T-helper 17 cell (primary cell): Measurements from ENCODE around the gene UBA1. TPM values are rescaled to one million over a fixed set of nuclear protein-coding genes. Genes with fewer than 3 reads are reported as not detected.
"Not testable (repeated sequence)": the region's sequence is repeated elsewhere in the genome, so short reads cannot be mapped to it uniquely, and the experiment has no call there.

ENCODE experiments used
- ATAC-seq: fragments of 150-1000 bp; cut with Tn5 transposase; 2 replicates; pipeline ENCODE4 v1.10.0; 2021; ENCODE audit warnings: mild to moderate bottlenecking, moderate library complexity
- DNase-seq, 3 donors: peaks; one replicate each; pipeline versions ENCODE4 v3.0.0 to v3.0.0-alpha.2; 2020 to 2021
- H3K9me3 ChIP-seq: one replicate; pipeline ENCODE4 v1.7.0; 2013; ENCODE audit warnings: low read length, mild to moderate bottlenecking; ENCODE audit not compliant: control insufficient read depth, poor library complexity, severe bottlenecking
- H3K27ac Mint-ChIP-seq: one replicate; pipeline ENCODE4 v1.8.0; 2022; ENCODE audit warnings: mild to moderate bottlenecking, moderate library complexity, mixed read lengths
- H3K27me3 Mint-ChIP-seq: one replicate; pipeline ENCODE4 v1.8.0; 2022; ENCODE audit warnings: mixed read lengths
- H3K36me3 Mint-ChIP-seq: one replicate; pipeline ENCODE4 v1.8.0; 2022; ENCODE audit warnings: low read depth, mixed read lengths
- H3K4me1 Mint-ChIP-seq: one replicate; pipeline ENCODE4 v1.8.0; 2022; ENCODE audit warnings: mild to moderate bottlenecking, mixed read lengths
- H3K4me3 Mint-ChIP-seq: one replicate; pipeline ENCODE4 v1.8.0; 2022; ENCODE audit warnings: mild to moderate bottlenecking, moderate library complexity, mixed read lengths
- total RNA-seq, 4 donors: library from RNA in 2 of 4; stranded (reverse) in 2 of 4; gene quantifications; one replicate each; pipeline ENCODE4 v1.2.3 and lab custom pipeline; 2022 to 2026

The UBA1 gene
- total RNA-seq, 2 donors from 2014 or later, result 109 to 112 TPM

DNA sequence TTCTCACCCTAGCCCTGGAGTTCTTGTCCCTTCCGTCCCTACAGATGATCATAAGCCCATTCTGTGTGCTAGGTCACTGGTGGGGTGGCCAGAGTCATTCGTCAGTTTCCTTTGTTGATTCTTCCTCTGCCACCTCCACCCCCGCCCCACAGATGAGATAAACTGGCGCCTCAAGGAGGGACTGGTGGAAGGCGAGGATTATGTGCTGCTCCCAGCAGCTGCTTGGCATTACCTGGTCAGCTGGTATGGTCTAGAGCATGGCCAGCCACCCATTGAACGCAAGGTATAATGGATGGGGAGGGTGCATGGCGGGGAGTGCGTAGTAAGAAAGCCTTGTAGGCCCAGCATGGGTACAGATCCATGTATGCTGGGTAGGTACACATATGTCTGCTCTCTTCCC lies 45.6 kb downstream of the UBA1 start:
- H3K27ac Mint-ChIP-seq, result no peak overlapping the region
- H3K4me3 Mint-ChIP-seq, result no peak overlapping the region
- no peak for DNase-seq
- H3K36me3 Mint-ChIP-seq, result no peaks in the 10 kb centered on the region
- no peaks in the 10 kb centered on the region for H3K9me3 ChIP-seq
- no peak for ATAC-seq
- peaks cover 9% of the 10 kb centered on the region for H3K4me1 Mint-ChIP-seq
- no peaks in the 10 kb centered on the region for H3K27me3 Mint-ChIP-seq

GRCh38 chrX:47239898-47240545 lies 46.4 kb downstream of the UBA1 start:
- no peak overlapping the region for H3K27ac Mint-ChIP-seq
- ATAC-seq (no peak), DNase-seq (no peak)
- H3K4me1 Mint-ChIP-seq, result peaks cover 8% of the 10 kb centered on the region
- no peaks in the 10 kb centered on the region for H3K36me3 Mint-ChIP-seq
- no peaks in the 10 kb centered on the region for H3K27me3 Mint-ChIP-seq
- H3K4me3 Mint-ChIP-seq, result no peak overlapping the region
- H3K9me3 ChIP-seq, result no peaks in the 10 kb centered on the region

DNA sequence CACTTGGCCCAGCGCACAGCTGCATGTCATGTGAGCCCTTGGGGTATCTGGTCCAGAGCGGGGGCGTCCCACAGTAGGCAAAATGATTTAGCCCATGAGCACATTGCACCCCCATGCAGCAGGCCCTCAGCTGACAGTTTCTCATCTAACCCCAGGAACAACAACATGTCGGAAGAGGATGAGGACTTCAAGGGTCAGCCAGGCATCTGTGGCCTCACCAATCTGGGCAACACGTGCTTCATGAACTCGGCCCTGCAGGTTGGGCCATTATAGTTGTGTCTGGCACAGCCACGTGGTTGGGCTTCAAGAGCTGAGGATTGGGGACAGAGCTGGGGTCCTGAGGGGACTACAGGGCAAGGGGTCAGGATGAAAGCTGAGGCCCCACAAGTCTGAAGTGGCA lies 47.0 kb downstream of the UBA1 start:
- H3K4me3 Mint-ChIP-seq, result no peak overlapping the region
- H3K36me3 Mint-ChIP-seq, result no peaks in the 10 kb centered on the region

DNA sequence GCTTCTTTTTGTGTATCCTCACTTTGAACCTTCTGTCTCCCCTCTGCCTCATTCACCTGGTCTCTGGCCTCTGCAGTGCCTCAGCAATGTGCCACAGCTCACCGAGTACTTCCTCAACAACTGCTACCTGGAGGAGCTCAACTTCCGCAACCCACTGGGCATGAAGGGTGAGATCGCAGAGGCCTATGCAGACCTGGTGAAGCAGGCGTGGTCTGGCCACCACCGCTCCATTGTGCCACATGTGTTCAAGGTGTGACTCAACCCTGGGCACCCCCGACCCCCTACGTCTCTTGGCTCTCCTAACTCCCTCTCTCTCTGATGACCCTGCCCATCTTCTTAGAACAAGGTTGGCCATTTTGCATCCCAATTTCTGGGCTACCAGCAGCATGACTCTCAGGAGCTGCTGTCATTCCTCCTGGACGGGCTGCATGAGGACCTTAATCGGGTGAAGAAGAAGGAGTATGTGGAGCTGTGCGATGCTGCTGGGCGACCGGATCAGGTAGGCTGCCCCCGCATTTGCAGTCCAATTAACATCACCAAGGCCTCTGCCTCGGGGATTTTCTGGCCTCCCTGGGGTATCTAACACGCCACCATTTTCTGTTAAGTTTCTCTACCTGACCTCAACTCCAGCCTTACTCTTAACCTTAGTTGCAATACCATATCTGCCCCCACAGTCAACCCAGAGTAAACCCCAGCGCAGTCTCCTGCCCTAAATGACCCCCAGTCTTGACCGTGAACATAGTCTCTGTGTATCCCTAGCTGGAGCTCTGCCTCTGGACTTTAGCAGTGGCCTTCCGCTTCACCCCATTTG lies 47.8 kb downstream of the UBA1 start:
- Mint-ChIP-seq H3K4me3 (no peak overlapping the region), H3K27ac (no peak overlapping the region), H3K4me1 (no peaks in the 10 kb centered on the region), H3K36me3 (no peaks in the 10 kb centered on the region), H3K27me3 (no peaks in the 10 kb centered on the region)
- H3K9me3 ChIP-seq, result no peaks in the 10 kb centered on the region
- DNase-seq (no peak), ATAC-seq (no peak)

More for the DNA sequence above, 47.0 kb downstream of the UBA1 start:
- Mint-ChIP-seq H3K27me3 (no peaks in the 10 kb centered on the region), H3K27ac (no peak overlapping the region), H3K4me1 (peaks cover 4% of the 10 kb centered on the region)
- ATAC-seq, result no peak
- no peak for DNase-seq
- no peaks in the 10 kb centered on the region for H3K9me3 ChIP-seq

- H3K4me3 Mint-ChIP-seq, result no peak overlapping the region
These were observed 48.7 kb downstream of the UBA1 start for GRCh38 chrX:47242321-47242720.

GRCh38 chrX:47243351-47243750 lies 49.7 kb downstream of the UBA1 start:
- H3K9me3 ChIP-seq, result no peaks in the 10 kb centered on the region
- ATAC-seq, result no peak
- Mint-ChIP-seq H3K36me3 (peaks cover 3% of the 10 kb centered on the region), H3K4me3 (no peak overlapping the region), H3K27me3 (no peaks in the 10 kb centered on the region), H3K4me1 (peaks cover 4% of the 10 kb centered on the region), H3K27ac (no peak overlapping the region)
- no peak for DNase-seq

More at GRCh38 chrX:47242321-47242720, 48.7 kb downstream of the UBA1 start:
- H3K4me1 Mint-ChIP-seq, result no peaks in the 10 kb centered on the region
- no peak for DNase-seq
- no peak for ATAC-seq
- no peak overlapping the region for H3K27ac Mint-ChIP-seq
- H3K9me3 ChIP-seq, result no peaks in the 10 kb centered on the region
- H3K27me3 Mint-ChIP-seq, result no peaks in the 10 kb centered on the region
- no peaks in the 10 kb centered on the region for H3K36me3 Mint-ChIP-seq

GRCh38 chrX:47244676-47245075 lies 51.0 kb downstream of the UBA1 start:
- no peak overlapping the region for H3K27ac Mint-ChIP-seq
- peaks cover 3% of the 10 kb centered on the region for H3K36me3 Mint-ChIP-seq
- ATAC-seq, result no peak
- H3K9me3 ChIP-seq, result no peaks in the 10 kb centered on the region
- no peaks in the 10 kb centered on the region for H3K27me3 Mint-ChIP-seq
- no peak for DNase-seq
- H3K4me3 Mint-ChIP-seq, result no peak overlapping the region
- peaks cover 4% of the 10 kb centered on the region for H3K4me1 Mint-ChIP-seq

DNA sequence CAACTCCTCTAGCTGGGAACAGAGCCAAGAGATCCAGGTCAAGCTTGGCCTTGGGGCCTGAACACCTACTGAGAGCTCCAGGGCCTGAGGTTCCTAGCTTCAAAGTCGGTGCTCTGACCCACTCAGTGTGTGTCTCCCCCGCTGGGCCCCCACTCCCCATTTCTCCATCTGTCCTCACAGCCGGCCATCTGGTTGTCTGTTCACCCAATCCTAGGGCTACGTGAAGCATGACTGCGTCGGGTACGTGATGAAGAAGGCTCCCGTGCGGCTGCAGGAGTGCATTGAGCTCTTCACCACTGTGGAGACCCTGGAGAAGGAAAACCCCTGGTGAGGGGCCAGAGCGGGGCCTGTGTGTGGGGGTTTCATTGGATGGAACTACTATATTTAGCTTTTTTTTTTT lies 51.5 kb downstream of the UBA1 start:
- ATAC-seq (no peak), DNase-seq (no peak)
- H3K4me1 Mint-ChIP-seq, result peaks cover 4% of the 10 kb centered on the region
- no peak overlapping the region for H3K27ac Mint-ChIP-seq
- no peak overlapping the region for H3K4me3 Mint-ChIP-seq
- H3K36me3 Mint-ChIP-seq, result peaks cover 3% of the 10 kb centered on the region
- no peaks in the 10 kb centered on the region for H3K27me3 Mint-ChIP-seq
- H3K9me3 ChIP-seq, result no peaks in the 10 kb centered on the region

DNA sequence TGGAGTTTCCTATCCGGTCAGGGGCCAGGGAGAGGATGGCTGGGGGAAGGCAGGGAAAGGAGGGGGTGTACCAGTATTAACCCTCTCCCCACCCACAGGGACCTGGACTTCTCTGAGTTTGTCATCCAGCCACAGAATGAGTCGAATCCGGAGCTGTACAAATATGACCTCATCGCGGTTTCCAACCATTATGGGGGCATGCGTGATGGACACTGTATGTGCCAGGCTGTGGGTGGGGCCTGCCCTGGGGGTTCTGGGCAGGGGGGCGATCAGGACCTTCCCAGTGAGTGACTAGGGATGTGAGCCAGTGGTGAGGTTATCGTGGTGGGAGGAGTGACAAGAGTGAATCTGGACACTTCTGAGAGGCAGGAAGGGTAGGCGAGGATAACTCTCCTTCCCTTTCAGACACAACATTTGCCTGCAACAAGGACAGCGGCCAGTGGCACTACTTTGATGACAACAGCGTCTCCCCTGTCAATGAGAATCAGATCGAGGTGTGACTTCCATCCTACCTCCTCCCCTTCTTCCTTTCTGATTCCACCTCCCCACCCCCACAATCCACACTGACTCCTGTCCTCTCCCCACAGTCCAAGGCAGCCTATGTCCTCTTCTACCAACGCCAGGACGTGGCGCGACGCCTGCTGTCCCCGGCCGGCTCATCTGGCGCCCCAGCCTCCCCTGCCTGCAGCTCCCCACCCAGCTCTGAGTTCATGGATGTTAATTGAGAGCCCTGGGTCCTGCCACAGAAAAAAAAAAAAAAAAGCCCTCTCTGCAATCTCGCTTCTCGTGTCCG lies 53.8 kb downstream of the UBA1 start:
- DNase-seq, result no peak
- ATAC-seq, result no peak
- Mint-ChIP-seq H3K4me3 (no peak overlapping the region), H3K27ac (peak overlapping the region; percentile 32), H3K27me3 (no peaks in the 10 kb centered on the region), H3K4me1 (peaks cover 4% of the 10 kb centered on the region), H3K36me3 (peaks cover 3% of the 10 kb centered on the region)
- H3K9me3 ChIP-seq, result no peaks in the 10 kb centered on the region

- H3K36me3 Mint-ChIP-seq, result peaks cover 3% of the 10 kb centered on the region
- DNase-seq (no peak), ATAC-seq (no peak)
- no peak overlapping the region for H3K4me3 Mint-ChIP-seq
- H3K27ac Mint-ChIP-seq, result peak overlapping the region; percentile 32
- no peaks in the 10 kb centered on the region for H3K27me3 Mint-ChIP-seq
- H3K9me3 ChIP-seq, result no peaks in the 10 kb centered on the region
- peaks cover 4% of the 10 kb centered on the region for H3K4me1 Mint-ChIP-seq
These were observed 54.3 kb downstream of the UBA1 start for GRCh38 chrX:47247999-47248320.

DNA sequence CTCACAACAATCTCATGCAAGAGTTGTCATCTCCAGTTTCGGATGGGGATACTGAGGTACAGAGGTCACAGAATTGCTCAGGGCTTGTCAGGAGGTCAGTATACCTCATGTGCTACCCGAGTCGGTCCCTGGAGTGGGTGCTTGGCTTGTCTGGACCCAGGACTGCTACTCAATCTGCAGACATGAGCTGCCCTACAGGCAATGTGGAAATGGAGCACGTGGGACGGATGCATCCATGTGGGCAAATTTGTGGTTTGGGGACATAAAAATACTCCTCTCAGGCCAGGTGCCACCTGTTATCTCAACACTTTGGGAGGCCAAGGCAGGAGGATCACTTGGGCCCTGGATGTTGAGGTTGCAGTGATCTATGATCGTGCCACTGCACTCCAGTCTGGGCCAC lies 54.9 kb downstream of the UBA1 start:
- Mint-ChIP-seq H3K4me3 (no peak overlapping the region), H3K27ac (no peak overlapping the region), H3K36me3 (peaks cover 3% of the 10 kb centered on the region), H3K4me1 (peaks cover 4% of the 10 kb centered on the region), H3K27me3 (no peaks in the 10 kb centered on the region)
- ATAC-seq, result no peak
- DNase-seq, result no peak
- H3K9me3 ChIP-seq, result no peaks in the 10 kb centered on the region

GRCh38 chrX:47250017-47250347 lies 56.4 kb downstream of the UBA1 start:
- DNase-seq (no peak), ATAC-seq (no peak)
- H3K9me3 ChIP-seq, result no peaks in the 10 kb centered on the region
- H3K27me3 Mint-ChIP-seq, result no peaks in the 10 kb centered on the region
- no peak overlapping the region for H3K4me3 Mint-ChIP-seq
- H3K36me3 Mint-ChIP-seq, result peaks cover 3% of the 10 kb centered on the region
- peak overlapping the region; percentile 22 for H3K27ac Mint-ChIP-seq
- H3K4me1 Mint-ChIP-seq, result peaks cover 4% of the 10 kb centered on the region

GRCh38 chrX:47257620-47258019 lies 64.0 kb downstream of the UBA1 start:
- not testable (repeated sequence) for H3K36me3 Mint-ChIP-seq, H3K4me1 Mint-ChIP-seq, H3K27me3 Mint-ChIP-seq, ATAC-seq, H3K4me3 Mint-ChIP-seq, H3K27ac Mint-ChIP-seq, H3K9me3 ChIP-seq, DNase-seq
